Measurements from ENCODE around the gene HAUS8.

DNA sequence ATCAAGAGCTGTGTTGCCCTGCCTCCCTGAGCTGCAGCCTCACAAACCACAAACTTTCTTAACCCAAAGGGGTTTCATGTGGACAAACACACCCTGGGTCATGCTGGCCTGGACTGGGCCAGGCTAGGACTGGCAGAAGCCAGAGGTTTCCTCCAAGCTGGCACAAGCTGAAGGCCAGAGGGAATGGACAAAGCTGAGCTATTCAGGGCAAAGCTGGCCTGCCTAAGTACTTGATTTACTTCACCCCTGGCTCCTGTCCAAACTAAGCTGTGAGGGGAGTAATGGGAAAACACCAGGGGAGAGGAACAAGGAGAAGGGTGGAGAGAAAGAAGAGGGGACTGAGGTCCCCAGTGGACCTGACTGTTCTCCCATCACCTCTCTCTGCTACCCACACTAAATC, 54.9 kb downstream of the HAUS8 start:
- TF ChIP-seq POLR2A (IDR thresholded peaks at IDR 0.05): no peak
- TF ChIP-seq, protein P1, sequence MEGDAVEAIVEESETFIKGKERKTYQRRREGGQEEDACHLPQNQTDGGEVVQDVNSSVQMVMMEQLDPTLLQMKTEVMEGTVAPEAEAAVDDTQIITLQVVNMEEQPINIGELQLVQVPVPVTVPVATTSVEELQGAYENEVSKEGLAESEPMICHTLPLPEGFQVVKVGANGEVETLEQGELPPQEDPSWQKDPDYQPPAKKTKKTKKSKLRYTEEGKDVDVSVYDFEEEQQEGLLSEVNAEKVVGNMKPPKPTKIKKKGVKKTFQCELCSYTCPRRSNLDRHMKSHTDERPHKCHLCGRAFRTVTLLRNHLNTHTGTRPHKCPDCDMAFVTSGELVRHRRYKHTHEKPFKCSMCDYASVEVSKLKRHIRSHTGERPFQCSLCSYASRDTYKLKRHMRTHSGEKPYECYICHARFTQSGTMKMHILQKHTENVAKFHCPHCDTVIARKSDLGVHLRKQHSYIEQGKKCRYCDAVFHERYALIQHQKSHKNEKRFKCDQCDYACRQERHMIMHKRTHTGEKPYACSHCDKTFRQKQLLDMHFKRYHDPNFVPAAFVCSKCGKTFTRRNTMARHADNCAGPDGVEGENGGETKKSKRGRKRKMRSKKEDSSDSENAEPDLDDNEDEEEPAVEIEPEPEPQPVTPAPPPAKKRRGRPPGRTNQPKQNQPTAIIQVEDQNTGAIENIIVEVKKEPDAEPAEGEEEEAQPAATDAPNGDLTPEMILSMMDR (IDR thresholded peaks at IDR 0.05 in 4 of 5, conservative IDR thresholded peaks at IDR 0.05 in 1 of 5): no peak
